GM18867 (cell line): ENCODE results near the gene PTPRN2.

Source experiments
- ATAC-seq: cut with Tn5 transposase; IDR thresholded peaks from one replicate; pipeline ENCODE4 v1.9.1; 2021; ENCODE audit warnings: mild to moderate bottlenecking, moderate library complexity; ENCODE audit not compliant: unreplicated experiment

Gene PTPRN2

GRCh38 chr7:157769086-157769485 lies 818.5 kb downstream of the PTPRN2 start:
- ATAC-seq = no peak

- no peak for ATAC-seq
Measured at GRCh38 chr7:157768198-157768597, 819.4 kb downstream of the PTPRN2 start.

- ATAC-seq = no peak
Measured at GRCh38 chr7:157767506-157768197, 820.0 kb downstream of the PTPRN2 start.

GRCh38 chr7:157766098-157766497 lies 821.5 kb downstream of the PTPRN2 start:
- ATAC-seq = no peak

- ATAC-seq = no peak
Measured at GRCh38 chr7:157764946-157765537, 822.6 kb downstream of the PTPRN2 start.

- no peak for ATAC-seq
Measured at GRCh38 chr7:157764193-157764592, 823.4 kb downstream of the PTPRN2 start.

- ATAC-seq = no peak
Measured at GRCh38 chr7:157763279-157764000, 824.2 kb downstream of the PTPRN2 start.

GRCh38 chr7:157762824-157763223 lies 824.8 kb downstream of the PTPRN2 start:
- no peak for ATAC-seq

GRCh38 chr7:157760004-157760730 lies 827.5 kb downstream of the PTPRN2 start:
- ATAC-seq = no peak

GRCh38 chr7:157759246-157759805 lies 828.3 kb downstream of the PTPRN2 start:
- ATAC-seq = no peak

GRCh38 chr7:157758468-157759245 lies 829.0 kb downstream of the PTPRN2 start:
- no peak for ATAC-seq

- ATAC-seq = no peak
Measured at GRCh38 chr7:157757776-157758467, 829.7 kb downstream of the PTPRN2 start.

GRCh38 chr7:157757211-157757610 lies 830.4 kb downstream of the PTPRN2 start:
- no peak for ATAC-seq

- ATAC-seq = no peak
Measured at GRCh38 chr7:157755741-157756140, 831.9 kb downstream of the PTPRN2 start.

GRCh38 chr7:157754416-157754790 lies 833.2 kb downstream of the PTPRN2 start:
- no peak for ATAC-seq

GRCh38 chr7:157753713-157754415 lies 833.8 kb downstream of the PTPRN2 start:
- no peak for ATAC-seq

GRCh38 chr7:157752832-157753291 lies 834.8 kb downstream of the PTPRN2 start:
- ATAC-seq = no peak

- no peak for ATAC-seq
Measured at GRCh38 chr7:157751951-157752673, 835.5 kb downstream of the PTPRN2 start.
